Natural killer cell treated with Interleukin-12 subunit alpha and Interleukin-12 subunit beta and Interleukin-15 and Interleukin-18, amount 100 ng/mL, for 72 hours (primary cell): ENCODE measurements around the gene ZNF333. TPM values are rescaled to one million over a fixed set of nuclear protein-coding genes. Genes with fewer than 3 reads are reported as not detected.

Experiments
- ATAC-seq, 2 donors: fragments of 150-1000 bp; cut with Tn5 transposase in 1 of 2; sonication (Bioruptor Pico), chemical (Tn5 transposase) in 1 of 2; 2 replicates each; pipeline ENCODE4 v1.10.0; 2021
- DNase-seq: peaks from one replicate; pipeline ENCODE4 v3.0.0; 2022; ENCODE audit warnings: low spot score
- H3K27ac Mint-ChIP-seq, 2 donors: 1 replicate in 1 of 2; 2 replicates in 1 of 2; pipeline ENCODE4 v1.8.0; 2022; ENCODE audit warnings: mixed read lengths in 2 of 2, mild to moderate bottlenecking in 1 of 2, moderate library complexity in 1 of 2
- H3K27me3 Mint-ChIP-seq, 2 donors: 1 replicate in 1 of 2; 2 replicates in 1 of 2; pipeline ENCODE4 v1.8.0; 2022; ENCODE audit warnings: mixed read lengths in 2 of 2
- H3K36me3 Mint-ChIP-seq: one replicate; pipeline ENCODE4 v1.8.0; 2022; ENCODE audit warnings: mixed read lengths
- H3K4me1 Mint-ChIP-seq, 2 donors: 1 replicate in 1 of 2; 2 replicates in 1 of 2; pipeline ENCODE4 v1.8.0; 2022; ENCODE audit warnings: low read depth in 2 of 2, mixed read lengths in 2 of 2, mild to moderate bottlenecking in 1 of 2
- H3K4me3 Mint-ChIP-seq: one replicate; pipeline ENCODE4 v1.8.0; 2022; ENCODE audit warnings: mixed read lengths
- H3K9me3 Mint-ChIP-seq: 2 replicates; pipeline ENCODE4 v1.8.0; 2022; ENCODE audit warnings: mixed read lengths
- total RNA-seq, 2 donors: library from RNA; stranded (reverse); gene quantifications; one replicate each; pipeline ENCODE4 v1.2.3, GENCODE V29; 2022

Gene ZNF333
- total RNA-seq, result 10 to 100 TPM; 18.4 to 21.4 TPM

DNA sequence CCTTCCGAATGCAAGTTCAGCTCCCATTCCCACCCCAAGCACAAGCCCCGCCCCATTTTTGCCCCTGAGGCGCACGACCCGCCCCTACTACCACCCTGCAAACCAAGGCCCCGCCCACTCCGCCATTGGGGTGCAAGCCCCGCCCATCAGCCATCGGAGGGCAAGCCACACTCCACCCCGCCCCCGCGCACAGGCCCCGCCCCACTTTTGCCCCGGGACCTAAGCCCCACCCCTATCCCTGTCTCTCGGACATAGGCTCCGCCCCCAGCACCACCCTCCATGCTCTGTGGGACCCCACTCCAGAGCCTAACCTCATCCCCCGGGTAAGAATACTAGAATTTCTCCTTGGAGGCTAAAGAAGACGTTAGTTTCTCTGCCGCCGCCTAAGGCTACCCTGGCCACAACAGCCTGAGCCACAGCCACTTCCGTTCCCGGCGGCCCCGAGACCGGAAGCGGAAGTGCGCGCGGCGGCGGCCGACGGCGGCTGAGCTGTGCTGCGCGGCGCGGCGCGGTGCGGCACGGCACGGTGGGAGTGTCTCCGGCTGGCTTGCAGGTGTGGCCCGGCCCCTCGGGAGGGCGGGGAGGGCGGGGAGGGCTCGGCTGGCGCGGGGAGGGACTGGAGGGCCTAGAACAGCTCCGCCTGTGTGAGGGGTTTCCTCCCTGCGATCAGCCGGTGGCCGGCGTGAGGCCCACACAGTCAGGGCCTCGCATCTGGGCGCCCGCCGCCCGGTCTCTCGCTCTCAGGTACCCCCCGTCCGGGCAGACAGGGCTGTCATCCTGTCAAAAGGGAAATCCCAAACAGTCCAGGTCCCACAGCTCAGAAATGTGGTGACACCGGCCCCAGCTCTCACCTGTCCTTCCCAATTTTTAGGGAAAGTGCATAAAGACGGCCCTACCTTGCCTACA, at the start of gene ZNF333:
Gene ZNF333, plus strand, starts transcription at position 451 of the 906 bp plus-strand sequence. CDS start 3,444 bp downstream, outside the sequence.
- ATAC-seq (peak; percentile 96 to 97), DNase-seq (peak; percentile 98)
- Mint-ChIP-seq H3K4me1 (peaks cover 0 to 9% of the 10 kb centered on the region in 2 donors), H3K9me3 (no peaks in the 10 kb centered on the region), H3K27me3 (no peaks in the 10 kb centered on the region), H3K27ac (peak within 1 kb of the TSS; percentile 91 to 96), H3K4me3 (peak within 1 kb of the TSS; percentile 83), H3K36me3 (no peaks in the 10 kb centered on the region)

DNA sequence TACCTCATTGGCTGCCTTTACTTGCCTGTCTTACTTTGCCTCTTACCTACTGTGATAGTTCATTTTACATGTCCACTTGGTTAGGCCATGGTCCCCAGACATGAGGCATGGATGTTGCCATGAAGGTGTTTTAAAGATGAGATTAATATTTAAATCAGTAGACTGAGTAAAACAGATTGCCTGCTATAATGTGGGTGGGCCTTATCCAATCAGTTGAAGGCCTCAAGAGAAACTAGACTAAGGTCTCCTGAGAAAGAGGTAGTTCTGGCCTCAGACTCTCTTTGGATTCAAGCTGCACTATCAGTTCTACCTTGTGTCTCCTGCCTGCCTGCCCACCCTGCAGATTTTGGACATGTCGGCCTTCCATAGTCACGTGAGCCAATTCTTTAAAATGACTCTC, 41.3 kb upstream of the ZNF333 start:
- Mint-ChIP-seq H3K27me3 (peaks cover 16 to 41% of the 10 kb centered on the region in 2 donors), H3K27ac (no peak overlapping the region), H3K4me3 (no peak overlapping the region), H3K9me3 (peaks cover 3% of the 10 kb centered on the region), H3K36me3 (no peaks in the 10 kb centered on the region), H3K4me1 (peaks cover 0 to 5% of the 10 kb centered on the region in 2 donors)
- ATAC-seq (no peak), DNase-seq (no peak)

GRCh38 chr19:14649020-14649419, 40.8 kb upstream of the ZNF333 start:
- Mint-ChIP-seq H3K36me3 (no peaks in the 10 kb centered on the region), H3K4me3 (no peak overlapping the region), H3K27me3 (peaks cover 15 to 41% of the 10 kb centered on the region in 2 donors), H3K4me1 (peaks cover 0 to 5% of the 10 kb centered on the region in 2 donors), H3K27ac (no peak overlapping the region), H3K9me3 (peaks cover 3% of the 10 kb centered on the region)
- ATAC-seq (no peak), DNase-seq (no peak)

DNA sequence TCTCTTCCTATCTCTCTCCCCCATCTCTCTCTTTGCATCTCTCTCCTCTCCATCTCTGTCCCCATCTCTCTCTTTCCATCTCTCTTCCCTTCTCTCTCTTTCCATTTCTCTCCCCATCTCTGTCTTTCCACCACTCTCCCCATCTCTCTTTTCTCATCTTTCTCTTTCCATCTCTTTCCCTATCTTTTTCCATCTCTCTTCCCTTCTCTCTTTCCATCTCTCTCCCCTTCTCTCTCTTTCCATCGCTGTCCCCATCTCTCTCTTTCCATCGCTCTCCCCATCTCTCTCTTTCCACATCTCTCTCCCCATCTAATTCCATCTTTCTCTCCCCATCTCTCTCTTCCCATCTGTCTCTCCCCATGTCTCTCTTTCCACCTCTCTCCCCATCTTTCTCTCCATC, 39.7 kb upstream of the ZNF333 start:
- Mint-ChIP-seq H3K4me1 (peaks cover 0 to 5% of the 10 kb centered on the region in 2 donors), H3K36me3 (no peaks in the 10 kb centered on the region), H3K27me3 (peaks cover 15 to 41% of the 10 kb centered on the region in 2 donors), H3K27ac (no peak overlapping the region), H3K4me3 (no peak overlapping the region), H3K9me3 (peaks cover 3% of the 10 kb centered on the region)
- DNase-seq (no peak), ATAC-seq (no peak)

GRCh38 chr19:14654786-14655560, 34.9 kb upstream of the ZNF333 start:
- H3K9me3 Mint-ChIP-seq, result peaks cover 1% of the 10 kb centered on the region
- ATAC-seq (no peak), DNase-seq (no peak)
- peaks cover 12 to 19% of the 10 kb centered on the region in 2 donors for H3K27me3 Mint-ChIP-seq
- H3K4me1 Mint-ChIP-seq, result no peaks in the 10 kb centered on the region
- no peak overlapping the region for H3K4me3 Mint-ChIP-seq
- no peak overlapping the region for H3K27ac Mint-ChIP-seq
- H3K36me3 Mint-ChIP-seq, result no peaks in the 10 kb centered on the region

DNA sequence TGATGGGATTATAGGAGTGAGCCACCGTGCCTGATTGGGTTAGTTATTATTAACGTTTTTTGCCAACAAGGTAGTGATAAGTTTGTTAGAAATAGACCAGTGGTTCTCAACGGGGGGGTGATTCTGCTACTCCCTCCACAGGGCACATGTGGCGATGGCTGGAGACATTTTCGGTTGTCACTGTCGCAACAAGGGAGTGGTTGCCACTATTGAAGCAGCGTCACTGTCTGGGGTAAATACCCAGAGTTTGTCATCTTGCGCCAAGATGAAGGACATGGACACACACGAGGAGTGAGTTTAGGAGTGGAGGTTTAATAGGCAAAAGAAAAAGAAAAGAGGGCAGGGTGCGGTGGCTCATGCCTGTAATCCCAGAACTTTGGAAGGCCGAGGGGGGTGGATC, 34.1 kb upstream of the ZNF333 start:
- Mint-ChIP-seq H3K4me3 (no peak overlapping the region), H3K9me3 (no peaks in the 10 kb centered on the region), H3K27me3 (peaks cover 9 to 16% of the 10 kb centered on the region in 2 donors), H3K36me3 (no peaks in the 10 kb centered on the region), H3K4me1 (no peaks in the 10 kb centered on the region), H3K27ac (no peak overlapping the region)
- ATAC-seq, result no peak
- DNase-seq, result no peak

GRCh38 chr19:14659874-14660489, 29.9 kb upstream of the ZNF333 start:
- DNase-seq (no peak), ATAC-seq (no peak)
- no peaks in the 10 kb centered on the region for H3K36me3 Mint-ChIP-seq
- H3K27ac Mint-ChIP-seq, result no peak overlapping the region
- H3K27me3 Mint-ChIP-seq, result peaks cover 15 to 20% of the 10 kb centered on the region in 2 donors
- no peaks in the 10 kb centered on the region for H3K4me1 Mint-ChIP-seq
- H3K9me3 Mint-ChIP-seq, result no peaks in the 10 kb centered on the region
- no peak overlapping the region for H3K4me3 Mint-ChIP-seq

- no peaks in the 10 kb centered on the region for H3K9me3 Mint-ChIP-seq
- H3K36me3 Mint-ChIP-seq, result no peaks in the 10 kb centered on the region
- DNase-seq (no peak), ATAC-seq (no peak)
- no peak overlapping the region for H3K4me3 Mint-ChIP-seq
- no peaks in the 10 kb centered on the region for H3K4me1 Mint-ChIP-seq
- peaks cover 12 to 20% of the 10 kb centered on the region in 2 donors for H3K27me3 Mint-ChIP-seq
- no peak overlapping the region for H3K27ac Mint-ChIP-seq
These were observed 28.4 kb upstream of the ZNF333 start for GRCh38 chr19:14661372-14661924.

DNA sequence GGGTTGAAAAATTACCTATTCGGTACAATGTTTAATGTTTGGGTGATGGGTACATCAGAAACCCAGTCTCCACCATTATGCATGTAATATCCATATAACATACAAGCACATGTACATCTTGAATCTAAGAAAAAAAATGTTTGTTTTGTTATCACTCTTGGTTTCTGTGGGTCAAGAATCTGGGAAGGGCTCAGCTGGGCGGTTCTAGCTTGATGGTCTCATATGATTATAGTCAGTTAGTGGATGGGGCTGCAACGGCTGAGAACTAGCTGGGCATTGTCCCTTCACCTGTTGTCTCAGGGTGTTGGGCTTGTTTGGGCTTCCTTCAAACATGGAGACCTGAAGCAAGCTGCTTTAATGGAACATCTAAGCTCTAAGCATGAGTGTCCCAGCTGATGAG, 19.9 kb upstream of the ZNF333 start:
- H3K4me1 Mint-ChIP-seq, result peaks cover 9 to 19% of the 10 kb centered on the region in 2 donors
- no peak overlapping the region for H3K27ac Mint-ChIP-seq
- H3K4me3 Mint-ChIP-seq, result no peak overlapping the region
- H3K36me3 Mint-ChIP-seq, result no peaks in the 10 kb centered on the region
- ATAC-seq, result no peak
- peaks cover 9 to 19% of the 10 kb centered on the region in 2 donors for H3K27me3 Mint-ChIP-seq
- no peaks in the 10 kb centered on the region for H3K9me3 Mint-ChIP-seq
- no peak for DNase-seq

DNA sequence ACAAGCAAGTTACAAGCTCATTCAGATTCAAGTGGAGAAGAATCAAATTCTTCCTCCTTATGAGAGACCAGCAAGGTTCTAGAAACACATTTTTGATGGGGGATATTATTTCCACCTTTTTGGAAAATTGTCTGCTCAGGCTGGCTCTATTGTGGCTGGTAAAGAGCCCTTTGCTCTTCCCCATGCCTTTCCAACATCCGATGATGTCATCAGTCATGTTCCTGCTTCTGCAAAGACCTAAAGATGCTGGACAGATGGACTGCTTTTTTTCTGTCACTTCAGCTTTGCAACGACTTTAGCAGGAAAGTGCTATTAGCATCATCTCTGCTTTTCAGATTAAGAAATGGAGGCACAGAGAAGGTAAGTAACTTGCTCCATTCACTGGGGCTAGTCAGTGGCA, 19.4 kb upstream of the ZNF333 start:
- peaks cover 9 to 19% of the 10 kb centered on the region in 2 donors for H3K27me3 Mint-ChIP-seq
- no peaks in the 10 kb centered on the region for H3K36me3 Mint-ChIP-seq
- DNase-seq (no peak), ATAC-seq (no peak)
- no peak overlapping the region for H3K27ac Mint-ChIP-seq
- H3K4me1 Mint-ChIP-seq, result peaks cover 9 to 19% of the 10 kb centered on the region in 2 donors
- no peaks in the 10 kb centered on the region for H3K9me3 Mint-ChIP-seq
- no peak overlapping the region for H3K4me3 Mint-ChIP-seq

DNA sequence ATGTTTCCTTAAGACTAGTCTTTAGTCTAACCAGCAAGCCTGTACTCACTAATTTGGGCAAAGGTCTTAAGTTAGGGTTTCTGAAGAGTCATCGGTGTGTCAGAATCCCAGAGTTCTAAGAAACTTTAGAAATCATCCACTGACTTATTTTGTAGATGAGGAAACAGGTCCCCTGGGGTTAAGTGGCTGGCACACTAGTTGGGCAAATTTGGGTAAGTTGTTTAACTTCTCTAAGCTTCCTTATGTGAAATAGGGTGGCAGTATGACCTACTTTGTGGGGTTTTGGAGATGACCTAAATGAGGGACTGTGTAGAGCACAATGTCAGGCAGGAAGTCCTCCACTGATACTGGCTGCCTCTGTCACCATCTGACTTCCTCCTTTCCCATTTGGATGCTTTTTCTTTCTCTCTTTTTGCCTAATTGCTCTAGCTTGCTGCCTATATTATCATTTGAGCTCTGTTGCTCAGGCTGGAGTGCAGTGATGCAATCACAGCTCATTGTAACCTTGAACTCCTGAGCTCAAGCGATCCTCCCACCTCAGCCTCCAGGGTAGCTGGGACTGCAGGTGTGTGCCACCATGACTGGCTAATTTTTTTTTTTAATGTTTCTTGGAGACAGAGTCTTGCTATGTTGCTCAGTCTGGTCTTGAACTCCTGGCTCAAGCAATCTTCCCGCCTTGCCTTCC, 17.5 kb upstream of the ZNF333 start:
- peaks cover 9 to 13% of the 10 kb centered on the region in 2 donors for H3K4me1 Mint-ChIP-seq
- H3K36me3 Mint-ChIP-seq, result no peaks in the 10 kb centered on the region
- no peak overlapping the region for H3K4me3 Mint-ChIP-seq
- ATAC-seq (peak in 1 of 2 donors; percentile 51), DNase-seq (no peak)
- peaks cover 9 to 15% of the 10 kb centered on the region in 2 donors for H3K27me3 Mint-ChIP-seq
- H3K27ac Mint-ChIP-seq, result no peak overlapping the region
- no peaks in the 10 kb centered on the region for H3K9me3 Mint-ChIP-seq

- Mint-ChIP-seq H3K27me3 (peaks cover 9 to 15% of the 10 kb centered on the region in 2 donors), H3K9me3 (no peaks in the 10 kb centered on the region), H3K4me3 (no peak overlapping the region), H3K4me1 (peaks cover 5 to 9% of the 10 kb centered on the region in 2 donors), H3K27ac (no peak overlapping the region), H3K36me3 (no peaks in the 10 kb centered on the region)
- no peak for ATAC-seq
- no peak for DNase-seq
These were observed 16.8 kb upstream of the ZNF333 start for GRCh38 chr19:14673088-14673487.

DNA sequence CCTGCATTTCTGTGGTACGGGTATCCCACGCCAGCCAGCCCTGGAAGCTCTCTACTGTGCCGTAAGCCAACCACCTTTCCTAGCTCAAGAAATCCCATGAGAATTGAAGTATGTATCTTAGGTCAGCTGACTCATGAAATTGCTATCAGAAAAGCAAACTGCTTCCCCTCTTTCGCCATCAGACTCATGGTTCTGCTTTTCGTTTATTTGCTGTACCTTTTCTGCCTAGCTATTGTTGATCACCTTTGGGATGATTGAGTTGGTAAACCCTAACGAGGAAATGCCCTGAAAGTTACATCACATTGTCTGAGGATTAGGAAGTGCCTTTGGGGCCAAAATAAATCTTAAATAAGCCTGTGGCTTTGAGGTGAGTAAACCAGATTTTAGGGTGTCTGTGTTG, 15.1 kb upstream of the ZNF333 start, which contains the start of gene ADGRE3:
Gene ADGRE3, minus strand, starts transcription at position 81 of the 400 bp plus-strand sequence. Its CDS starts 74 bp downstream, at position 7.
- peaks cover 0 to 3% of the 10 kb centered on the region in 2 donors for H3K4me1 Mint-ChIP-seq
- H3K36me3 Mint-ChIP-seq, result no peaks in the 10 kb centered on the region
- H3K27me3 Mint-ChIP-seq, result peaks cover 9 to 11% of the 10 kb centered on the region in 2 donors
- ATAC-seq (no peak), DNase-seq (no peak)
- H3K9me3 Mint-ChIP-seq, result no peaks in the 10 kb centered on the region
- no peak within 1 kb of the TSS for H3K4me3 Mint-ChIP-seq
- H3K27ac Mint-ChIP-seq, result no peak within 1 kb of the TSS
